Stimulated activated CD4-positive, alpha-beta T cell treated with anti-CD3 and anti-CD28 coated beads, Interleukin-12 subunit alpha, Interleukin-12 subunit beta, amount 100 ng/mL, for 4 hours (primary cell): ENCODE data around the gene BMAL1.
"Not testable (repeated sequence)": the region's sequence is repeated elsewhere in the genome, so short reads cannot be mapped to it uniquely, and the experiment has no call there.

ENCODE experiments used
- DNase-seq: peaks from one replicate; pipeline ENCODE4 v3.0.0-alpha.2; 2020

BMAL1 gene

DNA sequence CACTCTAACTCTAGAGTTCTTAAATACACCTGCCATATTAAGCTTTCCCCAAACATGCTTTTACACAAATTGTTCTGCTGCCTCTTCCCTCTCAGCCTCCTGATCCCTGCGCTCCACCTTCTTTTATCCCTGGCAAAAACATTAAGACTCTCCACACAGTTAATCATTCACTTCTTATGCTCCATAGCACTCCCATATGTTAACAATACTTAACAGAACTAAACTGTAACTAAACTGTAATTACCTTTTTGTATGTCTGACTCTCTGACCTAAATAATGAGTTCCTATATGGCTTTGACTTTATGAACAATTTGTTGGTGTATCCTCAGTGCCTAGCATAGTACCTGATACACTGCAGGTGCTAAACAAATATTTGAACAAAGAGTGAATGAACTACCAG is 113.6 kb downstream of the BMAL1 start:
- DNase-seq, result no peak

DNA sequence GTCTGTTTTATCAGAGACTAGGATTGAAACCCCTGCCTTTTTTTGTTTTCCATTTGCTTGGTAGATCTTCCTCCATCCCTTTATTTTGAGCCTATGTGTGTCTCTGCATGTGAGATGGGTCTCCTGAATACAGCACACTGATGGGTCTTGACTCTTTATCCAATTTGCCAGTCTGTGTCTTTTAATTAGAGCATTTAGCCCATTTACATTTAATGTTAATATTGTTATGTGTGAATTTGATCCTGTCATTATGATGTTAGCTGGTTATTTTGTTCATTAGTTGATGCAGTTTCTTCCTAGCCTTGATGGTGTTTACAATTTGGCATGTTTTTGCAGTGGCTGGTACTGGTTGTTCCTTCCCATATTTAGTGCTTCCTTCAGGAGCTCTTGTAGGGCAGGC is 120.7 kb downstream of the BMAL1 start:
- not testable (repeated sequence) for DNase-seq

DNA sequence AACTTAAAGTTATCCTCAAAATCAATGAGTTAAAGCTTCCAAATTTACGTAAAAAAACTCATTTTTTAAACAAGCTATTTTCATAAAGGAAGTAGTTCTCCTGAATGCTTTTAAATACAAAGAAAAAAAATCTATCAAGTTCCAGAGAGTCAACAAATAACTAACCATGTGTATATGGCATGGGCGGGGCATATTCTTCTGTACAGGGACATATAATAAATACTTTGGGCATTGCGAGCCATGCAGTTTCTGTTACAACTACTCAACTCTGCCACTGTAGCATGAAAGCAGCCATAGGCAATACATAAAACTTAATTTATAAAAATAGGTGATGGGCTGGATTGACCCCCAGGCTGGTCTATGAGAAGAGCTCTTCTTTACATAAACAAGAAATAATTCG is 127.6 kb downstream of the BMAL1 start:
- DNase-seq, result no peak

DNA sequence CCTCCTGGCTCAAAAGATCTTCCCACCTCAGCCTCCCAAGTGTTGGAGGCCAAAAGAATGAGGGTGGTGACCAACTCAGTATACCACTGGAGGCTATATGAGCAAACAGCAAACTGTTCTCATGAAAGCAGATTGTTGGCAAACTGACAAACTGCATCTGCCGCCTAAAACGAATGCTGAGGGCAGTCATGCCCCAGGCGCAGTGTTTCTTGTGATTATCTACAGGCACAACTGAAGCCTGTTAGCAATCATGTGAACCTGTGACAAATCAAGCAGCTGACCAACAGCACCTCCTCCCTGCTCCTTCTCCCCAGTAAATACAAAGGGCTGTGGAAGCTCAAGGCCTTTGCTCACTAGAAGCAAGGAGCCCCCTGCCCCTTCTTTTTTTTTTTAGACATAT is 137.6 kb downstream of the BMAL1 start:
- no peak for DNase-seq

DNA sequence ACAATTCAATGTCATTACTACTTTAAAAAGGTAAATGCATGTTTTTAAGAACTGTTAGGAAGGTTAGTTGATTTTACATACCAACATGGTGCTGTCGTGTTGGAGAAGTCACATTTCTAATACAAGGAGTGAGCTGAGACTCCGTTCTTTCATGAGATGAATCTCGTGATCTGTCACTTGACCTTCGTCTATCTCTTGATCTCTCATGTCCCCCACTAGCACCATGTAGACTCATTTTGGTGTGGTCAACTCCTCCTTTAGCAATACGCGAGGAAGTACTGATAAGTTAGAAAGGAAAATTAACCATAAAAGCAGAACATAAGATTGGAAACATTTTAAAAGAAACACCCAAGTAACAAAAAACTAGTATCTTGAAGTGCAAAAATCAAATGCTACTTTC is 144.0 kb downstream of the BMAL1 start:
- no peak for DNase-seq

DNA sequence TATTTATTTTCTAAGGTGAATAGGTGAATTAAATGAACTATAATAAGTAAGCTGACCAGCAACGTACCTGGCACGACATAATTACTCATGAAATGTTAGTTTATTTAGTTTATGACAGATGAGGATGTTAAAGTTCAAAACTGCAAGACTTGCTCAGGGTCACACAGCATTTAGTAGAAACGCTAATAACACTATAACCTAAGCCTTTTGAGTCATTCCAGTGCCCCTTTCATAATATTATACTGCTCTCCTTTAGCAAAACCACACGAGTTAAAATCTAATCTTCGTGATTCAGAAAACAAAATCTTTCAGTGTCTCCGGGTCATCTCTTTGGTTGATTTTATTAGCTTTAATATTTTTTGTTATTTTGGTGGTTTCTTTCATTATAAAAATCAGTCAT is 145.8 kb downstream of the BMAL1 start:
- DNase-seq, result no peak

DNA sequence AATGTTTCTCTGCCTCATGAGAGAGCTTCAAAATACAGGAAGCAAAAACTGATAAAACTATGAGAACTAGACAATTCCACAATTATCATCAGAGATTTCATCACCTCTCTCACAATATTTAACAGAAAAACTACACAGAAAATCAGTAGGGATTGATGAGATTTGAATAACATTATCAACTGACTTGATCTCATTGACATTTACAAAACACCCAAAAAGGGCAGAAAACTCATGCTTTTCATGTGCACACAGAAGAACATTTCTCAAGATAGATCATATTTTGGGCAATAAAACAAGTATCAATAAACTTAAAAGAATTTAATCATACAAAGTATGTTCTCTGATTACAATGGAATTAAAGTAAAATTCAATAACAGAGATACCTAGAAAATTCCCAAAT is 149.8 kb downstream of the BMAL1 start:
- DNase-seq, result no peak

DNA sequence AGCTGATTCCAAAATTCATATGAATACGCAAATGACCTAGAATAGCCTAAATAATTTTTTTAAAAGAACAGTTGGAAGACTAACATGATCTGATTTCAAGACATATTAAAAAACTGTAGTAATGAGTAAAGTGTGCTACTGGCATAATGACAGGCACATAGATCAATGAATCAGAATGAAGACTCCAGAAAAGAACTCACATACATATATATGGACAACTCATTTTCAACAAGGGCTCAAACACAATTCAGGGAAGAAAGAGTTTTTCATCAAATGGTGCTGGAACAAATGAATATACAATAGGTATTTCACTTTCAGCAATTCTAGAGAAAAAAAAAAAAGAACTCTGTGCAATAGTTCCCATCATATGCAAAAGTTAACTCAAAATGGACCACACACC is 151.7 kb downstream of the BMAL1 start:
- DNase-seq, result no peak

DNA sequence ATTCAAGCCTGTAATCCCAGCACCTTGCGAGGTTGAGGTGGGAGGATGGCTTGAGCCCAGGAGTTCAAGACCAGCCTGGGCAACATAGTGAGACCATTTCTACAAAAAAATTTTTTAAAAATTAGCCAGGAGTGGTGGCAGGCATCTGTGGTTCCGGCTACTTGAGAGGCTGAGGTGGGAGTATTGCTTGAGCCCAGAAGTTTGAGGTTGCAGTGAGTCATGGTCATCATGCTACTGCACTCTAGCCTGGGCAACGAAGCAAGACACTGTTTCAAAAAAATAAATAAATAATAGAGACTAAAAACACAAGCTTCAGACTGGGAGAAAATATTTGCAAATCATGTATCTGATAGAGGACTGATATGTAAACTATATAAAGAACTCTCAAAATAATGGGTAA is 152.2 kb downstream of the BMAL1 start:
- DNase-seq, result no peak

DNA sequence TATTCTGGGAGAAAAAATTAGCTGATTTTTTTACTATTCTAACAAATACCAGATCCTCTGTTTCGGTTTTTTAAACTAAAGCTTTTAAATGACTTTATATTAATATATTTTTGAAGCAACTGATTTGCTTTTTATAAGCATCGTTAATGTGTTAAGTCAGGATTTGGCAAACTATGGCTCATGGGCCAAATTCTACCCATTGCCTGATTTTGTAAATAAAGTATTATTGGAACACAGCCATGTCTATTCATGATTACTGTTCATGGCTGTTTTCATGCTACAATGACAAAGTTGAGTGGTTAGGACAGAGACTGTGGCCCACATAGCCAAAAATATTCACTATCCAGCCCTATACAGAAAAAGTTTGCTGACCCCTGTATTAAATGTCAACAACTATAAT is 155.8 kb downstream of the BMAL1 start:
- DNase-seq, result no peak

DNA sequence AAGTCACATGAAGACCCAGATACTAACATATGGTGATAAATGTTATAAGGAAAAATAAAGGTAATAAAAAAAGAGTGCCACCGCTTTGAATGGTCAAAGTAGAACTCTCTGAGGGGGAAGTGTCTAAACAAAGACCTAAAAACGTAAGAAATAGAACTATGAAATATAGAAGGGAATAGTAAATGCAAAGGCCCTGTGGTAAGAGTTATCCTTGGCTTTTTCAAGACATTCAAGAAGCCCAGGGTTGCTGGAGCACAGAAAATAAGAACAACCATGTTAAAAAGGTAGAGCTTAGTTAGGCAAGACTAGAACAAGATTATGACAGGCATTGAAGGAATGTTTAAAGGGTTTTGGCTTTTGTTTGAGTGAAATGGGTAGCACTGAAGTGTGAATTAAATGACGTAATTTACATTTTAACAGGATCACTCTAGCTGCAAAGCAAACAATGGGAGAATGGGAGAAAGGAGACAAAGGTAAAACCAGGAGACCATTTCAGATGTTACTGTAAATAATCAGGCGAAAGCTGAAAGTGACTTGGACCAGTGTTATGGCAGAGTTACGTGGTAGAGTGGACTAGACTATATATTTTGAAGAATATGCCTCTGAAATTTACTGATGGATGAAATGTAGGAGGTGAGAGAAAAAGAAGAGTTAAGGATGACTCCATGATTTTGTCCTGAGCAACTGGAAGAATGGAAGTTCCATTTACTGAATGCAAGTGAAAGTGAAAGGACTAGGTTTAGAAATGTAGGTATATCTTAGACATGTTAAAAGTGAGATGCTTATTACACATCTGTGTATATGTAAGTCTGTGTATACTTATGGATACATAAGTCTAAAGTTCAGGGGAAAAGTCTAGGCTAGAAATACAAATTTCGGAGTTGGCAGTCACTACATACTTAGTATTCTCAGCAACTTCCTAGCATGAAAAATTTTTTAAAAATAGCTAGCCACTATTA is 156.9 kb downstream of the BMAL1 start:
- DNase-seq, result no peak

DNA sequence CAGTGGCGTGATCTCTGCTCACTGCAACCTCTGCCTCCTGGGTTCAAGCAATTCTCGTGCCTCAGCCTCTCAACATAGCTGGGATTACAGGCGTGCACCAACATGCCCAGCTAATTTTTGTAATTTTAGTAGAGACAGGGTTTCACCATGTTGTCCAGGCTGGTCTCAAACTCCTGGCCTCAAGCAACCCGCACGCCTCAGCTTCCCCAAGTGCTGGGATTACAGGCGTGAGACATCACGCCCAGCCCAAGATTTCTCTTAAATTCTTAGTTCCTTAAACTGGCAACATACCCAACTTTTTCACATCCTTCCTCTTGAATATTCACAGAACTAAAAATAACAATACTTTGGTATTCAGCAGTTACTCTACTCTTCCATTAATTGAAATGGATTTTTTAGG is 159.2 kb downstream of the BMAL1 start:
- DNase-seq, result not testable (repeated sequence)
